Measurements from ENCODE around the gene GABBR2.

- TF ChIP-seq POLR2A (IDR thresholded peaks at IDR 0.05) (no peak), CTCF (IDR thresholded peaks at IDR 0.05) (no peak)
These were observed 418.3 kb downstream of the GABBR2 start for GRCh38 chr9:98290411-98290810.

Data from uterus (tissue), 2 donors.